SW 1271 (cell line): ENCODE measurements around the gene IL20.

ENCODE experiments used
- DNase-seq, 2 experiments: peaks; one replicate each; lab custom pipeline; 2025; lab: John Stamatoyannopoulos, UW

Gene IL20

DNA sequence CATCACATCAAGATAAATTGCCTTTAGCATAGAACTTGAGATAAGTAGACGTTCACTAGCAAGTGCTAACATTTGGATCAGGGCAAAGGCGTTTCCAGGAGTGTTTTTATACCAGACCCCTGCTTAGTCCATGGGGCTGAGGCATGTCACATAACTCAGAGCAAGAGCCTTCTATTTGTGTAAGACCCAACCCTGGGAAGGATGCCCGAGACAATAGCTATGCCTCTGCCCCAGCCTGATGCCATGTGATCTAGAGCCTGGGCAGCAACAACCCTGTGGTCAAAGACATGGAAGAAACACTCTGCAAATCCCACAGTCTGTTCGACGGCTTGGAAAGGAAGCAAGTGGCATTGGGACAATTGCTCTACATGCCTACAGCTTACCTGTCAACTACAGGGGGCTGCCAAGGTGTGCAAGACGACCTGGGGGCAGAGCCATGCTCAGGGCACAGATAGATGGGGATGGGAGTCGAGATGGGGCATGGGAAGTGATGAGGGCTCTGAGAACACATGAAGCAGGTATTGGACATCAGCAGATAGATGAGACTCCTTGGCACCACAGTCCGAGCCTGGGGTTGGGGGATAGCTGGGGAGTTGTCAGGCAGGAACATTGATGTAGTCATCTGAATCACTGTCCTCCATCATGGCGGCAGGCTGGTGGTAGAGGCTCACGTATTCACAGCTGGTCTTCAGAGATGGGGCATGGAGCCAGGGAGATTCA is 39.2 kb downstream of the IL20 start:
- DNase-seq = no peak

DNA sequence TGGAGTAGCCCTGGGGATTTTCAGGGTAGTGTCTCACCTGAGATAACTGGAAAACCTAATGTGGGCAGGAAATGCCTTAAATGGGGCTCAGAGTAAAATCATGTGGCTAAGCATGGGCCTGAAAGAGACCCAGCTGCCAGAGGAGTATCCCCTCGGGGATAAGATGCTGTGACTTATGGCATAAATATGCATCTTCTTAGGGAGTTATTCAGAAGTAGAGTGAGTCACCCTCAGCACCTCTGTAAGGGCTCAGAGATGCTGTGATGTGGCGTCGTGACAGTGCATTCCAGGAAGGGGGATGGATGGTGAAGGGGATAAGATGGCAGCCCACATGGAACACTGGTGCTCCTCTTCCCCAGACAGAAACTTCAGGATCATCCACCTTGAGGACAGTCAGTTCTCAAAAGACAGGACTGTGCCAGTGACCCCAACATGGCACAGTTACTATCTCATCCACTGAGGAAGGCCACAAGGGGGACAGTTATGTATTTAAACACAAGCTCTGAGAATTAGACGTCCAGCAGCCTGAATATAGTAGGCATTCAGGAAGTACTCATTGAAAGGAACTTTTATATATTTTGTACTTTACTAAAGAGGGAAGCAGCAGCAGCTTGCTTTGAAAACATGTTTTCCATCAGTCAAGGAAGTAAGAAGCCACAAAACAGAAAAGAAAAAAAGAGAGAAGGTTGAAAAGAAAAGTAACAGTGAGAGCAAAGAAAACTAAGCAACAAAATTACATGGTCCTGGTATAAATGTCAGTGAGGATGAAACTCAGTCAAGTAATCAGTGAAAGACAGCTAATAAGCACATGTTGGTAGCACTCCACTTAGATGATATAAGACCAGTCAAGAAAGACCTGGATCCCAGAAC is 40.1 kb downstream of the IL20 start:
- peak; percentile 29 to 65 for DNase-seq

DNA sequence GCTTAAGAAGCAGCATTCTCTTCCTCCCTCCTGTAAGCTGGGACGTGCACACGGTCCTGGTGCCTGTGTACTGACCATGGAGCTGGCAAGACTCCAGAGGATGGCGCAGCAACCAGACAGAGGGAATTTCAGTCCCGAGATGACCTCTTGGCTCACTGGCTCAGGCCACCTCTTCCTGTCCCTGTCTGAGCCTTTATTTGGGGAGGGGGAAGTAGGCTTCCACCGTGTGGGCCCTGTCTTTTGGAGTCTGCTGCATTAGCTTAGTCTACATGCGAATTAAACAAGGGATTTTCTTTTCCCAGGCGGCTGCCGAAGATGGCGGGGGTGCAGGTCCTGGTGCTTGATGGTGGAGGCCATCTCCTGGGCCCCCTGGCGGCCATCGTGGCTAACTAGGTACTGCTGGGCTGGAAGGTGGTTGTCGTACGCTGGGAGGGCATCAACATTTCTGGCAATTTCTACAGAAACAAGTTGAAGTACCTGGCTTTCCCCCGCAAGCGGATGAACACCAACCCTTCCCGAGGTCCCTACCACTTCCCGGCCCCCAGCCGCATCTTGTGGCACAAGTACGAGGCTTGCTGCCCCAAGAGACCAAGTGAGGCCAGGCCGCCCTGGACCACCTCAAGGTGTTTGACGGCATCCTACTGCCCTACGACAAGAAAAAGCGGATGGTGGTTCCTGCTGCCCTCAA is 42.0 kb downstream of the IL20 start:
- no peak for DNase-seq

DNA sequence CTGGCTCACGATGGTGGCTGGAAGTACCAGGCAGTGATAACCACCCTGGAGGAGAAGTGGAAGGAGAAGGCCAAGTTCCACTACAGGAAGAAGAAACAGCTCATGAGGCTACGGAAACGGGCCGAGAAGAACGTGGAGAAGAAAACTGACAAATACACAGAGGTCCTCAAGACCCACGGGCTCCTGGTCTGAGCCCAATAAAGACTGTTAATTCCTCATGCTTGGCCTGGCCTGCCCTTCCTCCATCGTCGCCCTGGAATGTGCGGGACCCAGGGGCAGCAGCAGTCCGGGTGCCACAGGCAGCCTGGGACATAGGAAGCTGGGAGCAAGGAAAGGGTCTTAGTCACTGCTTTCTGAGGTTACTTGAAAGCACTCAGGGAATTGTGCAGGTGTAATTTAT is 42.6 kb downstream of the IL20 start:
- no peak for DNase-seq

DNA sequence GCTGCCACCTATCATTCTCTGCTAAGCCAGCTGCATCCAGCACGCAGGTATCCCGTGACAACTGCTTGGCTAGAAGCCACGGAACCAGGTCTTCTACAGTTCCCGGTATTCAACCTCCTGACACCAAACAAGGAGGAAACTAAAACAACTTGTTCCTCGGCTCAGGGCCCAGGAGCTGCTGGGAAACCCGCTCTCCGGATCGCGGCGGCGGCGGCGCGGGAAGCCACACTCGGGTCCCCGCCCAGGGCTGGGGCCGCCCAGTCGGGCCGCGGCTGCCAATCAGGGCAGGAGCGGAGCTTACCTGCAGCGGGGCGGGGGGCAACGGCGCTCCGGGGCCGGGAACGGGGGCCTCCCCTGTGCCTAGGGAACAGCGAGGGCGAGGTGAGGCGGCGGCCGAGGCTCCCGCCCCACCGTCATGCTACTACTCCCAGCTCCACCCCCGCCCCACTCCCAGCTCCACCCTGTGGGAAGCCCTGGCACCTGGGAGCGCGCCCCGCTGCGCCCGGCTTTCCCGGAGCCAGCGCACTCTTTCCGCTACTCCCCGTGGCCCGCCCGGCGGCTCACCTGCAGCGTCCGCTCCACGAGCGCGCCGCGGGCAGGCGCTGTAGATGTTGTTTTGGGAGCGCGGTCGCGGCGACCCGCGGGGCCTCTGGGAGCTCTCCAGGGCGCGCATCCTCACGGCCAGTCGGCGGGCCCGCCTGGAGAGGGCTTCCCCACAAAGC is 43.9 kb downstream of the IL20 start:
- DNase-seq = no peak

DNA sequence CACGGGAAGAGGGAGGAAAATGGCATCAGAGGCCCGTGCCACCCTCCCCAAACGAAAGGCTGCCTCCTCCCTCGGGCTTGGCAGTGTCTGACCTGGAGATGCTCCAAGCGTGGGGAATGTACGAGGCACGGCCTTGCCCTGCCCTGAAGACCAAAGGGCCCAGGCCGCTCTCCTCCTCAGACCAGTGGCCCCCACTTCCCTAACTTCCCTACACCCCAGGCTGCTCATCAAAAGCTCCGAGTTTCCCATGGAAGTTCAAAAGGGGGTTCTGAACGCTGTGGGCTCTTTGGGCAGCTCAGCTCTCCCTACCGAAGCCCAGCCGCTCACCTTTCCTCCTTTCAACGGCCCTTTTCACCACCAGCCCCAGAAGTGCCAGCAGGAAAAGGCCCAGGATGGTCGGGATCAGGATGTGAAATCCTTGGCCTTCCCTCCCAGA is 44.5 kb downstream of the IL20 start:
- DNase-seq = no peak

DNA sequence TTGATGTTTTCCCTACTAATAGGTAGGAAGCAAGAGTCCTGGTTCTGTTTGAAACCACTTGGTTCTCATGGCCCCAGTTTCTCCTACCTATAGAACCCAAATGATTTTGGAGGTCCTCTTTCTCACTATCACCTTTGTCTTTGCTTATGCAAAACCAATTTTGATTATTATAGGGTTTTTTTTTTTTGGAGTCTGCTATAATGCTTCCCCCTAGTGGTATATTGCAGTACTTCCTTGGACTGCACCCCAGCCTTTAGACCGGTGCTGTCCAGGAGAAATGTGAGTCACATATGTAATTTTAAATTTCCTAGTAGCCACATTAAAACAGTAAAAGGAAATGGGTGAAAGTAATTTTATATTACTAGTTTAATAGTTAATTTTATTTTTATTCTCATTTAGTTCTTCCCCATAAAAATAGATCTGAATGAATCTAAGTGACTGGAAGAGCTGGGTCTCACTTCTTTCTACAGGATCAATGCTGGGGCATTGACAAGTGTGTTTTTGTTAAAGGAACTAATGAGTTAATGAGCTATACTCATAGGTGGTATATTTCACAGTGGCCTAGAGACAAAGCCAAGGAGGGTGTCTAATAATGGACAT is 45.7 kb downstream of the IL20 start:
- DNase-seq = peak in 1 of 2 experiments; percentile 29

DNA sequence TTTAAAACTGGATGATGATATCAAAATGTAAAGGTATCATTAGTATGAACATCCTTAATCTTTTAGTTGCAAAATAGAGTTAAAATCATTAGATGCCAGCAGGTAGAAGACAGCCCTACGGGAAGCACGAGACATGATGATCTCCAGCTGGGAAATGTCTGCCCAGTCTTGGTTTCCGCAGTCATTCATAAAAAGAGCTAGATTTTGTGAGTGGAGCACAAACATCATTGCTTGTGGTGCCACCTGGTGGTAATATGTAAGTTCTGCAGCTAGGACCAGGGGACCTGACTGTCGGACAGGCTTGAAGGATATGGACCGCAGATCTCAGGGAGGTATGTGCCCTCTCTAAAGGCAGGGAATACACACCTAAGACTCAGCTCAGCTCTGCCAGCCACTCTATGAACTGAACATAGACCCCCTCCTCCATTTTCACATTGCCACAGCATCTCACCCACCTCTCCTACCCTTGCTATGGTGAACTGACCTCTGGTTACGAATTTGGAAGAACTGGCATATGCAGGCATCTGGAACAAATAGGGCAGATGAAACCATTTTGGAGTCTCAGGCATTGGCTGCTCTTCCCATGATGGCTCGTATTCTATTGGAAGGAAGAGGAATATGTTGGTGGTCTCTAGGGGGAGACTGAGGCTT is 47.1 kb downstream of the IL20 start:
- DNase-seq = peak in 1 of 2 experiments; percentile 62

DNA sequence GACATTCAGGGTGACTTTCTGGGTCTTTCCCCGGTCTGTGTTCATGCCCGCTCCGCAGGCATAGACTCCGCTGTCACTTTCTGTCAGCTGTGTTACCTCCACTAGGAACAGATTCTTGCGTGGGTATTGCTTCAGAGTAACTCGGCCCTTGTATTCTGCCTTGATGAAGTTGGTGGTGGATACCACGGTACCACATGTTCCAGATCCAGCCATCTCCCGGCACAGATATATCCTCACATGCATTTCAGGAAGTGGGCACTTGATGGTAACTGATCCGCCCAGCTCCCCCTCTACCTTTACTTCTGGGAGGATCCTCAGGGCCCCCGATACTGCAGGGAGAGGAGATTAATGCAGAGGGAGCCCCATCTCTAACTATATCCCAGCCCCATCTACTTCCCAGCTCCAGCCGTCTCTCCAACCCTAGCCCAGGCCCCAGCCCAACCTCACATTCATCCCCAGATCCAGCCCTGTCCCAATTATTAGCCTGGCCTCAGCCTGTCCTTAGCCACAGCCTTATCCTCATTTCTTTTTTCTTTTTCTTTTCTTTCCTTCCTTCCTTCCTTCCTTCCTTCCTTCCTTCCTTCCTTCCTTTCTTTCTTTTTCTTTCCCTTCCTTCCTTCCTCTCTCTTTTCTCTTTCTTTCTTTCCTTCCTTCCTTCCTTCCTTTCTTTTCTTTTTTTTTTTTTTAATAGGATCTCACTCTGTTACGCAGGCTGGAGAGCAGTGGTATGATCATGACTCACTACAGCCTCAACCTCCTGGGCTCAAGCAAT is 48.5 kb downstream of the IL20 start:
- no peak for DNase-seq

DNA sequence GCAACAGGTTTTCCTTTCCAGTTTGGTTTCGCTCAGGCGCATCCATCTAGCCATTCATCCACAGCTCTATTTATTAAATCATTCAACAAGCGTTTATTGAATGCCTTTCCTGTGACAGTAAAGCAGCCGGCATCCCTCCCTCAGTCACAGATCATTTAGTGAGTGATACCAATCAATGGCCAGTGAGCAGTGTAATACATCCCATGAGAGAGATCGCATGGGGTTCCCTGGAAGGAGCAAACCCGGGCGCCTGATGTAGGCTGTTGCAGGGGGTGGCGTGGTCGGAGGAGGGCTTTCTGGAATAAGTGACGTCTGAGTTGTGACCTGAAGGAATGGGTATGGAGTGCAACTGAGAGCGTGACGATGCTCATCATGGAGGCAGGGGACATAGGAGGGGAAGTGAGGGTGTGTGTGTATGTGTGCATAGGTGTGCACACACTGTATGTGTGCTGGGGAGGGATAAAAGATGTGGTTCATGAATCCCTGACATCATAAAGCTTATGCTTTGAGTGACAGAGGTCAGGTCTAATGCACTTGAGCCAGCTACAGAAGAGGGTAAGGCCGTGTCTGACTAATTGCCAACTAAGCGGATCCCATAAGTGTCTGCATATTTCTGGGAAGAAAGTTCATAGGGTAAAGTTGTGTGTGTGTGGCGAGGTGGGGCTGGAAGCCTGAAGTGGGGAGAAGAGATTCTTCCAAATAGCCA is 49.8 kb downstream of the IL20 start:
- no peak for DNase-seq

DNA sequence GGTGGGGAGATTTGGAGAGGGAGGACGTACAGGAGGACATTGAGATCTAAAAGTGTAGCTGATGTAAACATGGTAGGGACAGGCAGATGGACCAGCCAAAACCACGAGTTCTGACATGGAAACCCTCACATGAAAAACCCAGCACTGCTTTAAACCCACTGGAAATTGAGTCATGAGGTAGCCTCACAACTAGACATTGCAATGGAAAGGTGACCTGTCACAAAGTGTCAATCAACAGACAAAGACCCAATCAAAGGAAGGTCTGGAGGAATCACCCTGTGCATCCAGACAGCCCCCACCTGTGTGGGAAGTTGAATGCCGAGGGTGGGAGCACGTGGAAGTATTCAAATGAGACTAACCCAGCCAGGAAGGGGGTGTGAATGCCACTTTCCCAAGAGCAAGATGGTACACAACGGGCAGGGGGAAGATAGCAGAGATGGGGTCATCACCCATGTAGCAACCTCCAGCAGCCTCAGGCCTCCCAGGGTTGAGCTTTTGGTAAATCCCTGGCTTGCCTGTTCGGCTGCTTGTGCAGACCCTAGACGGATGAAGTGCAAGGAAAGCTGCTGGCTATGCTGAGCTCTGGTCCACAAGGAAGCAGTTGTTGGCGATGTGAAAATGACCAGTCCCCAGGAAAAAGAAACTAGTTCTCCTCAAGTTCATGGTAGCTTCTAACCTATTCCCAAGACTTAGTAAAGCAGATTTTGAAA is 50.7 kb downstream of the IL20 start:
- no peak for DNase-seq

DNA sequence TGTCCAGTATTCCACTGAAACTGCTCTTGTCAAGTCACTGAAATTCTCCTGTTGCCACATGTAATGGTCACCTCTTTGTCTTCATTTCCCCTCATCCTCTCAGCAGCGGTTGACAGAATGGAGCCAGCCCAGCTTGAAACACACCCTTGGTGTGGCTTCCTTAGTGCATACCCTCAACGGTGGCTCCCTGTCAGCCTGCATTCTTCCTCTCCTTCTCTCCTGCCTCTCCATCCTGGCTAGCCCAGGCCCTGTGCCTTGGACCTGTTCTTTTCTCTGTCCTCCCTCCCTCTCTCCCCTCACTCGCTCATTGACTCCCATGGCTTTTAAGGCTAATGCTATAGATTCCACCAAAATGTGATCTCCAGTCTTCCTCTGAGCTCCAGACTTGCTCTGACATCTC is 52.7 kb downstream of the IL20 start:
- DNase-seq = no peak
